ENCODE measurements around the gene SCN1B.
"Not testable (repeated sequence)": the region's sequence is repeated elsewhere in the genome, so short reads cannot be mapped to it uniquely, and the experiment has no call there.

SCN1B gene

DNA sequence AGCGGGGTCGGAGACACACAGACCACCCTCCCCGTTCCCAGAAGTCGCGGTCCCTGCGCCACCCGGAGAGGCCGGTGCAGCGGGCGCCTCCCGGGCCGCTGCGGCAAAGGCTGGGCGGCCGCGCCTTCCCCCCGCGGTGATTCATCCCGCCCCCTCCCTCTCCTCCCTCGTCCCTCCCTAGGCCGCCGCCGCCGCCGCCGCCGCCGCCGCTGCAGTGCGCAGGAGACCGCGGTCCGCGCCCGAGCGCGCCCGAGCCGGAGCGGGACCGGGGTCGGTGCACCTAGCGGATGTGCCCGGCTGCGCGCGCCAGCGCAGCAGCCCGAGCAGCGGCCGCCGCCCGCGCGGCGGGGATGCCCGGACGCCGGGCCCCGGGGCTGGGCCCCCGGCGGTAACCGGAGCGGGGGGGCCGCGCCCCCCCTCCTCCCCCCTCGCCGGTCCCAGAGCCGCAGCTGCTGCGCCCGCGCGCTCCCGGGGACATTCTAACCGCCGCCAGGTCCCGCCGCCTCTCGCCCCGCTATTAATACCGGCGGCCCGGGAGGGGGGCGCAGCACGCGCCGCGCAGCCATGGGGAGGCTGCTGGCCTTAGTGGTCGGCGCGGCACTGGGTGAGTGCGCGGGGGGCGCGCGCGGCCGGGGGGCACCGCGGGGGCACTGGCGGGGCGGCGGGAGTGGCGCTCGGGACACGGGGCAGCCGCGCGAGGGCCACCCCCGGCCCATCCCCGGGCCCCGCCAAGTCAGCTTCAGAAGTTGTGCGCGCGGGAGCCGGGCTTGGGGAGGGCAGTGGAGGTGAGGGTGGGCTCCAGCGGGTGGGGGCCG, at the start of gene SCN1B:
Gene SCN1B, plus strand, starts transcription at position 214 of the 815 bp plus-strand sequence. Its CDS starts 351 bp downstream, at position 565.
- ATAC-seq (replicated peaks; ENCODE audit: extremely low read depth, poor library complexity, severe bottlenecking), result peak; percentile 73
- H3K36me3 Mint-ChIP-seq (ENCODE audit: insufficient read depth), result peaks cover 8% of the 10 kb centered on the region
- H3K9me3 Mint-ChIP-seq, result no peaks in the 10 kb centered on the region
- H3K4me1 Mint-ChIP-seq, result peaks cover 29% of the 10 kb centered on the region
- H3K27ac Mint-ChIP-seq (ENCODE audit: low read depth), result peak within 1 kb of the TSS; percentile 76
- peak within 1 kb of the TSS; percentile 71 for H3K4me3 Mint-ChIP-seq
- H3K27me3 Mint-ChIP-seq, result peaks cover 12% of the 10 kb centered on the region
- no peak for DNase-seq (ENCODE audit: low spot score in 2 of 2)

DNA sequence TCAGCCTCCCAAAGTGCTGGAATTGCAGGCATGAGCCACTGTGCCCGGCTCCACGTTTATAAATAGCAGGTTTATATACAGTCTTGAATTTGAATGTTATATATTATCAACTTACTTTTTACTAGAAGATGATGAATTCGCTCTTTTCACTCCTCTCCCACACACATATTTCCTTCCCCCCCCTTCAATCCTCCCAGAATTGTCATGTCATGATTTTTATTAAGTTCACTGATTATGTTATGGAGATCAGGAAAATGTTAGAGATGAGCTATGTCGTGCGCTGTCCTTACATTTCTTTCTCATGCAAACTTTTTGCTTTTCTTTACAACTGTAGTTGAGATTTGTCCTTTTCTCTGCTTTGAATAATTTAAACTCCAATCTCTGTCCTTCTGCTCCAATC, 48.0 kb upstream of the SCN1B start:
- Mint-ChIP-seq H3K9me3 (no peaks in the 10 kb centered on the region), H3K27me3 (no peaks in the 10 kb centered on the region), H3K27ac (ENCODE audit: low read depth) (no peak overlapping the region), H3K4me3 (no peak overlapping the region), H3K36me3 (ENCODE audit: insufficient read depth) (no peaks in the 10 kb centered on the region), H3K4me1 (peaks cover 11% of the 10 kb centered on the region)
- DNase-seq (ENCODE audit: low spot score in 2 of 2) (no peak), ATAC-seq (replicated peaks; ENCODE audit: extremely low read depth, poor library complexity, severe bottlenecking) (no peak)

DNA sequence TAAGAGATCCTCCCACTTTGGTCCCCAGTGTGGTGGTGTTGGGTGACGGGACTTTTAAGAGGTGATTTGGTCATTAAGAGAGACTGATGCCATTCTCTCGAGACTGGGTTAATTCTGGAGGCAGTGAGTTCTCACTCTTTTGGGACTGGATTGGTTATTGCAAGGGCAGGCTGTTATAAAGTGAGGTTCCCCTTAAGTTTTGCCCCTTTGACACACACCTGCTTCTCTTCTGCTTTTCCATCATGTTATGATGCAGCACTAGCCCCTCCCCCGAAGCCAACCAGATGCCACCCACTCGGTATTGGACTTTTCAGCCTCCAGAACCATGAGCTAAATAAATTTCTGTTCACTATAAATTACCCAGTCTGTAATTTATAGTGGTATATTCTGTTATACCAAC, 46.5 kb upstream of the SCN1B start:
- no peaks in the 10 kb centered on the region for H3K36me3 Mint-ChIP-seq (ENCODE audit: insufficient read depth)
- no peak for DNase-seq (ENCODE audit: low spot score in 2 of 2)
- H3K4me1 Mint-ChIP-seq, result peaks cover 11% of the 10 kb centered on the region
- no peak overlapping the region for H3K27ac Mint-ChIP-seq (ENCODE audit: low read depth)
- no peaks in the 10 kb centered on the region for H3K27me3 Mint-ChIP-seq
- no peak for ATAC-seq (replicated peaks; ENCODE audit: extremely low read depth, poor library complexity, severe bottlenecking)
- H3K9me3 Mint-ChIP-seq, result no peaks in the 10 kb centered on the region
- no peak overlapping the region for H3K4me3 Mint-ChIP-seq

DNA sequence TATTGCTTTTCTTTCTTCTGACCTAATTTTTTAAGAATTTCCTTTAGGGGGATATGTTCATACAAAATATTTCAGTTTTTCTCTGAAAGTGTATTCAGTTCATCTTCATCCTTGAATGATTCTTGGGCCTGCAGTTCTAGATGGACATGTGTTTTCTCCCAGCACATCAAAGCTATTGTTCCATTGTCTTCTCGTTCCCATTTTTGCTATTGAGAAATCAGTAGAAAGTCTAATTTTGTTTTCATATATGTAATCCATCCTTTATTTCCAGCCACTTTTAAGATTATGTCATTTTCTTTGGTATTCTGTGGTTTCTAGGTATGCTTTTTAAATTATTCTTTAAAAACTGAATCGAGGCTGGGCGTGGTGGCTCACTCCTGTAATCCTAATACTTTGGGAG, 46.0 kb upstream of the SCN1B start:
- H3K9me3 Mint-ChIP-seq, result no peaks in the 10 kb centered on the region
- H3K4me1 Mint-ChIP-seq, result peaks cover 11% of the 10 kb centered on the region
- DNase-seq (ENCODE audit: low spot score in 2 of 2), result no peak
- H3K27me3 Mint-ChIP-seq, result no peaks in the 10 kb centered on the region
- no peak for ATAC-seq (replicated peaks; ENCODE audit: extremely low read depth, poor library complexity, severe bottlenecking)
- no peak overlapping the region for H3K27ac Mint-ChIP-seq (ENCODE audit: low read depth)
- no peaks in the 10 kb centered on the region for H3K36me3 Mint-ChIP-seq (ENCODE audit: insufficient read depth)
- H3K4me3 Mint-ChIP-seq, result no peak overlapping the region

DNA sequence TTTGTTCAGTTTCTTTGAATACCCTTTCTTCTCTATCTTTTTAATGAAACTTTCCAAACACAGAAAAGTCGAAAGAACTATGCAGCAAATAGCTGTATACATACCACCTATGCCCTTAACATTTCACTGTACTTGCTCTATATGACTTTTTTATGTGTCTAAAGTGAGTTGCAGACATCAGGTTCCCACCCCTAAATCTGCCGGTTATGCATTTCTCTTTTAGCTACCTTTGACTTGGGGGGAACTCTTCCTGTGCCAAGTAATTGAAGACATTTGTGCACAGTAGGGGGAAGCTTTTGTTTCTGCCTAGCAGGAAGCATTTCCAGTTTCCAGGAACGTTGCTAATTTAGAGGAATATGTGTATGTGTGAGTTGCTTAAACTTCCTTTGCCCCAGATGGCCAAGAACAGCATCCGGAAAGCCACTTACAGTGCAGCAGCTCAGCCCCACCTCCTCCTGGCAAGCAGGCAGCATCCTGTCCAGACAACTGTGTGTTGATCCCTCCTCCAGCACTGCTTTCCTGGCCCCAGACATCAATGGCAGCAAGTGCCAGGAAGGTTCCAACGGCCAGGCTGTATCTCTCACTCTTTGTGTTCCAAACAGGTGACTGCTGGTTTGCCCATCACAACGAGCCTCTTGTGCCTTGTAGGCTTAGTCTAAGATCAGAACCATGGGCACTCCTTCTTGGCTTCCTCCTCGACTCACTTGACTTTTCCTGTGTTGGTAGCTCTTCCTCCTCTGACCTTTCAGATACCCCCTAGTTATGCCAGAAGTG, 44.8 kb upstream of the SCN1B start:
- Mint-ChIP-seq H3K4me1 (peaks cover 11% of the 10 kb centered on the region), H3K9me3 (no peaks in the 10 kb centered on the region), H3K27me3 (no peaks in the 10 kb centered on the region), H3K36me3 (ENCODE audit: insufficient read depth) (no peaks in the 10 kb centered on the region), H3K4me3 (peak overlapping the region; percentile 15), H3K27ac (ENCODE audit: low read depth) (peak overlapping the region; percentile 33)
- DNase-seq (ENCODE audit: low spot score in 2 of 2) (no peak), ATAC-seq (replicated peaks; ENCODE audit: extremely low read depth, poor library complexity, severe bottlenecking) (no peak)

DNA sequence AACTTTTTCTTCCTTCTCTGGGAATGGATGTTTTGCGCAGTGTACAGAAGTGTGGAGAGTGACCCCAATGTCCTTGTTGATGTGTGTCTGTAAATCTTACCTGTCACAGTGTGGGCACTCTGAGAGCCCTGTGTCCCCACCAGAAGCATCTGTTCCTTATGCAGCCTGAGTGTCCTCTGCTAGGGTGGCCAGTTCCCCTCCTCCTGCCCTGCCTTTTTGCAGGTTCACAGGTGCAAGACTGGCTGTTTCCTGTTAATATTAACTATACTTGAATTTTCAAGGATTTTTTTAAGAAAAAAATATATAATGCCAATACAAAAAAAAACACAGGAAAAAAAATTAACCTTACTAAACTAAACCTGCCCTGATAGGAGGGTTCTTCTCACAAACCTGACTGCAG, 42.2 kb upstream of the SCN1B start:
- H3K27me3 Mint-ChIP-seq, result no peaks in the 10 kb centered on the region
- no peak overlapping the region for H3K4me3 Mint-ChIP-seq
- DNase-seq (ENCODE audit: low spot score in 2 of 2) (no peak), ATAC-seq (replicated peaks; ENCODE audit: extremely low read depth, poor library complexity, severe bottlenecking) (no peak)
- no peaks in the 10 kb centered on the region for H3K36me3 Mint-ChIP-seq (ENCODE audit: insufficient read depth)
- H3K9me3 Mint-ChIP-seq, result no peaks in the 10 kb centered on the region
- peaks cover 11% of the 10 kb centered on the region for H3K4me1 Mint-ChIP-seq
- no peak overlapping the region for H3K27ac Mint-ChIP-seq (ENCODE audit: low read depth)

DNA sequence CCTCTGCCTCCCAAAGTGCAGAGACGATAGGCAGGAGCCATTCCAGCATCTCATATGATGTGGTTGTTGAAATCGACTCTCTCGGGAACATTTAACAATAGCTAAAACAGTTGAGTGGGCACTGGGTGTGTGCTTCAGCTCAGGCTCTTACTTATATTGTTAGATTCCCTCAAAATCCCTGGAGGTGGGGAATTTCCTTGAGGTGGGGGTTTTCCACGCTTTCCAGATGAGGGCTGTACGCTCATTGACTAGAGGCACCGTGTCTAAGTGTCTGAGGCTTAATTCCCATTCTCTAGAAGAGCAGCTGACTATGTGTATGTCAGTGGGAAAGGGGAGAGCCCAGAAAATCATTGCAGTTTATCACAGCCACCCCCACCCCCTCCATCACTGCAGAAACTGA, 41.0 kb upstream of the SCN1B start:
- no peaks in the 10 kb centered on the region for H3K27me3 Mint-ChIP-seq
- H3K4me1 Mint-ChIP-seq, result peaks cover 11% of the 10 kb centered on the region
- no peak overlapping the region for H3K27ac Mint-ChIP-seq (ENCODE audit: low read depth)
- H3K4me3 Mint-ChIP-seq, result no peak overlapping the region
- no peaks in the 10 kb centered on the region for H3K36me3 Mint-ChIP-seq (ENCODE audit: insufficient read depth)
- H3K9me3 Mint-ChIP-seq, result no peaks in the 10 kb centered on the region
- no peak for ATAC-seq (replicated peaks; ENCODE audit: extremely low read depth, poor library complexity, severe bottlenecking)
- no peak for DNase-seq (ENCODE audit: low spot score in 2 of 2)

DNA sequence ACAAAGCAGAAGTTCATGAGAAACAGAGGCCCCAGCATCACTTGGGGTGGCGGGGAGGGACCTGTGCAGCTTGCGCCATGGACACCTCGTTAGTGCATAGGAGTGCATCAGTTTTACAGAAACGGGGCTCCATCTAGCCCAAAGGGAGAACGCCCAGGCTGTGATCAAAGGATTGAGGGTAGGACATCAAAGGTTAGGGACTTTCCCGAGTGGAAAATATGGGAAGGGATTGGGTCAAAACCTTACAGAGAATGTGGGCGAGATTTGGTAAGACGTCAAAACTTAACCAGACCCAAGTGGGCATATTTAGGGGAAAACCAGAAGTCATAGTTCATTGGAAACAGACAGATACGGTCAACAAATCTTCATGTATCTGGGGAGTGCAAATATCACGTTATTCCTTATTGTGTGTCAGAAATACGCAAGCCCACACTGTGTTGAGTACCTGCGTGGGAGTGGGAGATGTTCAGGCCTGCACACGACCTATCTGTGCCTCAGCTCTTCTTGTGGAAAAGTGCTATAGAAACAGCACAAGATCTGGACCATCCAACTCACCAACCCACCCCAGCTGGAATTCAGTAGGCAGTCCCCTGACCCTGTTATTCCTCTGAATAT, 39.6 kb upstream of the SCN1B start:
- Mint-ChIP-seq H3K4me3 (no peak overlapping the region), H3K36me3 (ENCODE audit: insufficient read depth) (no peaks in the 10 kb centered on the region), H3K4me1 (peaks cover 4% of the 10 kb centered on the region)

DNA sequence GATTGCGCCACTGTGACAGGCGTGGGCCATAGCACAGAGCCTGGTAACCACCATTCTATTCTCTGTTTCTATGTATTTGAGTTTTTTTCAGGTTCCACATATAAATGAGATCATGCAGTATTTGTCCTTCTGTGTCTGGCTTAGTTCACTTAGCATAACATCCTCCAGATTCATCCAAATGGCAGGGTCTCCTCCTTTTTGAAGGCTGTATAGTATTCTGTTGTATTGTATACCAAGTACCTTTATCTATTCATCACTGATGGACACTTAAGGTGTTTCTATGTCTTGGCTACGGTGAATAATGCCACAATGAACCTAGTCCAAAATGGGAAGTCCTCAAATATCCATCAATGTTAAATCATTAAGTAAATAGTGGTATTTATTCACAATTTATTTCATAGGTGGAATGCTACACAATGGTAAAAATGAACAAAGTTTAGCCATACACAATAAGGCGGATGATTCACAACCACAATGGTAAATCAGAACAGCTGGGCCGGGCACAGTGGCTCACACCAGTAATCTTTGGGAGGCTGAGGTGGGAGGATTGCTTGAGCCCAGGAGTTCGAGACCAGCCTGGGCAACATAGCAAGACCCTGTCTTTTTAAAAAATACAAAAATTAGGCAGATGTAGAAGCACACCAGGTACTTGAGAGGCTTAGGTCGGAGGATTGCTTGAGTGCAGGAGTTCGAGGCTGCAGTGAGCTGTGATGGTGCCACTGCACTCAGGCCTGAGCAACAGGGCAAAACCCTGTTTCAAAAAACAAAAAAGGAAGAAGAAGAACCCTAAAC, 38.5 kb upstream of the SCN1B start:
- H3K4me3 Mint-ChIP-seq, result no peak overlapping the region
- no peaks in the 10 kb centered on the region for H3K27me3 Mint-ChIP-seq
- DNase-seq (ENCODE audit: low spot score in 2 of 2), result no peak
- no peak overlapping the region for H3K27ac Mint-ChIP-seq (ENCODE audit: low read depth)
- no peaks in the 10 kb centered on the region for H3K36me3 Mint-ChIP-seq (ENCODE audit: insufficient read depth)
- H3K9me3 Mint-ChIP-seq, result no peaks in the 10 kb centered on the region
- no peak for ATAC-seq (replicated peaks; ENCODE audit: extremely low read depth, poor library complexity, severe bottlenecking)
- H3K4me1 Mint-ChIP-seq, result no peaks in the 10 kb centered on the region

More for the DNA sequence above, 39.6 kb upstream of the SCN1B start:
- Mint-ChIP-seq H3K9me3 (no peaks in the 10 kb centered on the region), H3K27me3 (no peaks in the 10 kb centered on the region), H3K27ac (ENCODE audit: low read depth) (no peak overlapping the region)
- DNase-seq (ENCODE audit: low spot score in 2 of 2) (no peak), ATAC-seq (replicated peaks; ENCODE audit: extremely low read depth, poor library complexity, severe bottlenecking) (no peak)

DNA sequence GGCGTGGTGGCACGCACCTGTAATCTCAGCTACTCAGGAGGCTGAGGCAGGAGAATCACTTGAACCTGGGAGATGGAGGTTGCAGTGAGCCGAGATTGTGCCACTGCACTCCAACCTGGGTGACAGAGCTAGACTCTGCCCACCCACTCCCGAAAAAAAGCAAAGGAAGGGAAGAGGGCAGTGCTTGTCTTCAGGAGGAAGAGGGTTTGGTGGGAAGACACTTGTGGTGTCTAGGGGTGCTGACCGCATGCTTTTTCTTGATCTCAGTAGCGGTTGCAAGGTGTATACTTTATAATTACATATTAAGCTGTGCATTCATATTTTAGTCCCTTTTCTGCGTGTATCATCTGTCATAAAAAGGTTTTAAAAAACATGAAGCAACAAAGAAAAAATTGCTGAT, 37.7 kb upstream of the SCN1B start:
- DNase-seq (ENCODE audit: low spot score in 2 of 2); H3K4me3 Mint-ChIP-seq; H3K9me3 Mint-ChIP-seq; H3K4me1 Mint-ChIP-seq; H3K27ac Mint-ChIP-seq (ENCODE audit: low read depth); ATAC-seq (replicated peaks; ENCODE audit: extremely low read depth, poor library complexity, severe bottlenecking); H3K36me3 Mint-ChIP-seq (ENCODE audit: insufficient read depth); H3K27me3 Mint-ChIP-seq: not testable (repeated sequence)

DNA sequence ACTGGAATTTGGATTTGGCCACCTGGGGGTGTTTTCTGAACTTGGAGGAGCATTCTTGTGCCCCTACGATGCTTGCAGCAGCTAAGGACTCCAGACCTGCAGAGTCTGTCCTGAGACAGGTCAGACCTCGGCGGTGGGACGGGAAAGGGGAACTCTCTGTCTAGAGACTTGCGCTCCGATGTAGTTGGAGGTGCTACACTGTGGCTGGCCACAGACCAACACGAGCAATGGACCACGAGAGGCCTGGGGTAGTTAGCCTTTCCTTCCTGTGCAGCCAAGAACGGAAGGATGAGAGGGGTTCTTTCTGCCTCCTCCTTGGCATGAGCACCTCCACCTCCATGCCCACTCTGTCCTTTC, 36.0 kb upstream of the SCN1B start:
- Mint-ChIP-seq H3K27ac (ENCODE audit: low read depth) (no peak overlapping the region), H3K27me3 (no peaks in the 10 kb centered on the region), H3K4me1 (peaks cover 20% of the 10 kb centered on the region), H3K36me3 (ENCODE audit: insufficient read depth) (peaks cover 9% of the 10 kb centered on the region), H3K9me3 (no peaks in the 10 kb centered on the region), H3K4me3 (no peak overlapping the region)
- ATAC-seq (replicated peaks; ENCODE audit: extremely low read depth, poor library complexity, severe bottlenecking) (no peak), DNase-seq (ENCODE audit: low spot score in 2 of 2) (no peak)

Measured in central memory CD8-positive, alpha-beta T cell (primary cell).